Measurements from ENCODE around the gene LTB4R2. TPM values are rescaled to one million over a fixed set of nuclear protein-coding genes. Genes with fewer than 3 reads are reported as not detected.

The LTB4R2 gene
- total and polyA plus RNA-seq, 2 of the 8 experiments (the other 6 are each of a cell fraction or from before 2014, with no cell fraction given) = 5.3 to 6.7 TPM

DNA sequence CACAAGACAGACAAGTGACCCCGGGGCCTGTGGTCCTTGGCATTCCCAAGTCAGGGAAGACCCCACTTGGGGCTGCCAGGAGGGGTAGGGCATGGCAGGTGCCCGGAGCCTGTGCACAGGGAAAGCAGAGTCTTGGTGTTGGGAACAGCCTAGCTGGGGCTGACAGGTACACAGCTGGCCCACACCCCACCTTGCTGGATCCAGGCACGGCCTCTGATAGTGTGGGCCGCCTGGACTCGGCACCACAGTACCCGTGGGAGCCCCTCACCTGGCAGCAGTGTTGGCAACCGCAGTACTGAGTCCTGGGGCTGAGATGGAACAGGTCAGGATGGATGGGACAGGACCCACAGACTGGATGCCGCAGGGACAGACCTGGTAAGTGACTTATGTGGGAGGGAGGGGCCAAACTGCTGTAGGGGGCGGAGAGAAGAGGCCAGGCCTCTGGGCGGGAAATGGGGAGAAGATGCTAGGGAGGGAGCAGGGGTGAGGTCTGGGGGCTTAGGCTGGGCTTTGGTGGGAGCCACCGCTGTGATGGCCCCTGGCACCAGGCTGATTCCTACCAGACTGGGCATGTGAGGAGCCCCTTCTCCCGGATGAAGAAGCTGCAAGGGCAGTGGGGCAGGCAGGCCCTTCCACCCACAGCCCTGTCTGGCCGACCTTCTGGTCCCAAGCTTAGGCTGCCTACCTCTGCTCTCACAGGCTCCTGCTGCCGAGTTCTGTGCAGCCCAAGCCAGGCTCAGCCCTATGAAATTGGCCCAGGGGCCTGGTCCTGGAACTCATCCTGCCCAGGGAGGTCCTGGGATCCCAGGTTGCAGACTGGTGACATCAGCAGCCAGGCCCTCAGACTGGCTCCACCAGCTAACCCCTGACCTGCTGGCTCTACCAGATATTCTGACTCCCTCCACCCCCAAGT lies 46.9 kb upstream of the LTB4R2 start, which contains the start of gene TGM1:
TSS of gene TGM1 (minus strand) at position 357 of the 913 bp plus-strand sequence. CDS start 825 bp downstream, outside the sequence.
- H3K14ac ChIP-seq (ENCODE audit: insufficient read length) = no peak within 1 kb of the TSS
- no peak within 1 kb of the TSS for H3K56ac ChIP-seq (replicated peaks; ENCODE audit: insufficient read length, low read depth, low read length)
- WGBS, 2 experiments (ENCODE audit: extremely low coverage in 1 of 2, insufficient coverage in 1 of 2, insufficient read length in 1 of 2, insufficient replicate concordance in 2 of 2, low coverage in 1 of 2, low lambda C conversion rate in 2 of 2, missing lambda C conversion rate in 1 of 2) = 86% methylated on average over 12 of the region's 14 CpGs; no CpG with 5 or more reads in 1 of the 2 experiments
- no peak within 1 kb of the TSS for H2AFZ ChIP-seq (ENCODE audit: low read length)
- H4K5ac ChIP-seq (ENCODE audit: insufficient read length, low read depth, low read length) = no peak within 1 kb of the TSS
- H3K23ac ChIP-seq (ENCODE audit: insufficient read length) = no peak within 1 kb of the TSS
- H3K9ac ChIP-seq (replicated peaks in 1 of 4; ENCODE audit: extremely low read depth in 1 of 4, low read depth in 3 of 4, low read length in 3 of 4) = no peak within 1 kb of the TSS
- H2AK5ac ChIP-seq (ENCODE audit: low read depth, low read length) = no peak within 1 kb of the TSS
- H4K20me1 ChIP-seq (replicated peaks in 1 of 2; ENCODE audit: control insufficient read depth in 1 of 2, insufficient read depth in 2 of 2, low read length in 2 of 2) = peaks cover 0 to 4% of the 10 kb centered on the region in 2 experiments
- peaks cover 0 to 2% (median 0%) of the 10 kb centered on the region in 4 experiments; a peak in 1 of 7 replicates for H3K4me1 ChIP-seq (replicated peaks in 1 of 4; ENCODE audit: control insufficient read depth in 3 of 4, insufficient read depth in 4 of 4, low read length in 3 of 4)
- no peak within 1 kb of the TSS for H2BK5ac ChIP-seq (ENCODE audit: low read depth, low read length)
- H3K79me2 ChIP-seq (ENCODE audit: control insufficient read depth in 1 of 2, insufficient read depth in 2 of 2, low read length in 2 of 2) = no peaks in the 10 kb centered on the region
- peak within 1 kb of the TSS; percentile 62 for H4K8ac ChIP-seq (ENCODE audit: extremely low read depth, insufficient read depth, low read length)
- DNase-seq (ENCODE audit: low read depth in 1 of 2, low spot score in 2 of 2) (peak in 1 of 2 experiments; percentile 56), FAIRE-seq (no peak)
- CTCF ChIA-PET (ENCODE audit: partially characterized antibody) = interaction anchor here (0.7 to 6.2 kb wide), 10 partner anchors 8 to 69 kb away, joined by 3 to 30 read pairs (median 8); partner anchors contain the start of genes RABGGTA and TINF2
- H3K4ac ChIP-seq (replicated peaks; ENCODE audit: insufficient read length, low read depth, low read length) = no peak within 1 kb of the TSS
- no peaks in the 10 kb centered on the region; a peak in 1 of 7 replicates for H3K27me3 ChIP-seq (replicated peaks in 1 of 4; ENCODE audit: control insufficient read depth in 3 of 4, extremely low read depth in 1 of 4, insufficient read depth in 3 of 4, low read length in 3 of 4)
- no peak within 1 kb of the TSS; the same call in none of the 2 replicates for H3K18ac ChIP-seq (ENCODE audit: extremely low read depth, low read length)
- no peak within 1 kb of the TSS for H4K91ac ChIP-seq (replicated peaks; ENCODE audit: insufficient read length, low read length)
- no peak within 1 kb of the TSS for H3K4me2 ChIP-seq (ENCODE audit: insufficient read depth in 1 of 2, low read depth in 2 of 2, low read length in 2 of 2)
- no peak within 1 kb of the TSS for H2BK15ac ChIP-seq (ENCODE audit: low read length)
- H3K9me3 ChIP-seq (ENCODE audit: insufficient read depth in 2 of 2, low read depth in 1 of 2, low read length in 1 of 2) = no peaks in the 10 kb centered on the region
- 0 out of 2 replicates have a peak, but pooled peaks cover 1% of the 10 kb centered on the region for H3K23me2 ChIP-seq (ENCODE audit: low read depth, low read length)
- no peaks in the 10 kb centered on the region; a peak in 3 of 8 replicates for H3K36me3 ChIP-seq (ENCODE audit: control insufficient read depth in 2 of 4, insufficient read depth in 4 of 4, low read length in 3 of 4)
- no peaks in the 10 kb centered on the region for H3K79me1 ChIP-seq (ENCODE audit: low read depth, low read length)
- POLR2A ChIA-PET (ENCODE audit: partially characterized antibody) = interaction anchor here (0.8 to 2.5 kb wide), 13 partner anchors 8 to 160 kb away, joined by 3 to 13 read pairs (median 3); partner anchors contain the start of genes CIDEB, RABGGTA, TINF2 and TM9SF1
- H2BK12ac ChIP-seq (ENCODE audit: low read depth, low read length) = 0 out of 2 replicates have a peak within 1 kb of the TSS, but pooled peaks have one; percentile 27
- no peak within 1 kb of the TSS for H3K4me3 ChIP-seq (ENCODE audit: extremely low read depth in 1 of 4, insufficient read depth in 2 of 4, low read depth in 3 of 4, low read length in 4 of 4)
- H3K27ac ChIP-seq (ENCODE audit: low read depth, low read length) = no peak within 1 kb of the TSS
- no peak within 1 kb of the TSS for H2BK20ac ChIP-seq (ENCODE audit: low read length)
- H2BK120ac ChIP-seq (replicated peaks; ENCODE audit: low read depth, low read length) = peak within 1 kb of the TSS; percentile 22
- TF ChIP-seq FOSL1 (IDR thresholded peaks at IDR 0.05; ENCODE audit: insufficient read depth, low read depth, low read length) (no peak), TEAD4 (IDR thresholded peaks at IDR 0.05; ENCODE audit: low read depth, low read length) (no peak), SP1 (IDR thresholded peaks at IDR 0.05; ENCODE audit: low read depth, low read length) (no peak), GTF2F1 (IDR thresholded peaks at IDR 0.05; ENCODE audit: borderline replicate concordance, low read depth, low read length) (no peak), SP4 (IDR thresholded peaks at IDR 0.05; ENCODE audit: low read length) (no peak), TAF7 (optimal IDR thresholded peaks at IDR 0.05; ENCODE audit: borderline replicate concordance, low read depth, low read length) (no peak), BRCA1 (IDR thresholded peaks at IDR 0.05; ENCODE audit: low read depth, low read length) (no peak), TCF12 (IDR thresholded peaks at IDR 0.05; ENCODE audit: low read depth, low read length) (no peak), CHD2 (IDR thresholded peaks at IDR 0.05; ENCODE audit: low read length) (no peak), BCL11A (IDR thresholded peaks at IDR 0.05; ENCODE audit: low read depth in 2 of 2, low read length in 2 of 2) (no peak), PHF8 (conservative IDR thresholded peaks at IDR 0.05; ENCODE audit: low read depth, low read length) (no peak), SIN3A (conservative IDR thresholded peaks at IDR 0.05 in 1 of 2, IDR thresholded peaks at IDR 0.05 in 1 of 2; ENCODE audit: low read depth in 1 of 2, low read length in 2 of 2) (no peak)
